SJSA1 (cell line): ENCODE data around the gene LEFTY2. TPM values are rescaled to one million over a fixed set of nuclear protein-coding genes. Genes with fewer than 3 reads are reported as not detected.
"Not testable (repeated sequence)": the region's sequence is repeated elsewhere in the genome, so short reads cannot be mapped to it uniquely, and the experiment has no call there.

ENCODE experiments used
- DNase-seq, 2 experiments: peaks; one replicate each; pipeline ENCODE4 v3.0.0-alpha.2; 2015 to 2020; ENCODE audit warnings: low spot score in 2 of 2, low read depth in 1 of 2
- H3K27ac ChIP-seq: fragments of 250-450 bp; sonication (Bioruptor Pico); 2 replicates; pipeline ENCODE4 v1.5.1; 2020; ENCODE audit warnings: mild to moderate bottlenecking, moderate library complexity
- H3K27me3 ChIP-seq: fragments of 250-450 bp; sonication (Bioruptor Pico); replicated peaks from 2 replicates; pipeline ENCODE4 v1.5.1; 2020; ENCODE audit warnings: mild to moderate bottlenecking, moderate library complexity
- H3K36me3 ChIP-seq: fragments of 250-450 bp; sonication (Bioruptor Pico); 2 replicates; pipeline ENCODE4 v1.5.1; 2020; ENCODE audit warnings: mild to moderate bottlenecking
- H3K4me1 ChIP-seq: fragments of 250-450 bp; sonication (Bioruptor Pico); replicated peaks from 2 replicates; pipeline ENCODE4 v1.6.1; 2021; ENCODE audit warnings: mild to moderate bottlenecking
- H3K4me3 ChIP-seq: fragments of 250-450 bp; sonication (Bioruptor Pico); 2 replicates; pipeline ENCODE4 v1.5.1; 2020; ENCODE audit warnings: mild to moderate bottlenecking
- H3K9me3 ChIP-seq: fragments of 250-450 bp; sonication (Bioruptor Pico); replicated peaks from 2 replicates; pipeline ENCODE4 v1.5.1; 2020; ENCODE audit warnings: mild to moderate bottlenecking
- total RNA-seq: library from RNA; depleted of rRNA; stranded (reverse); fragments of >200 nt; shearing (Covaris generic); gene quantifications from 2 replicates; pipeline ENCODE4 v1.2.3, GENCODE V29; 2014

Gene LEFTY2
- total RNA-seq, 1 experiment from 2014 or later: not detected

DNA sequence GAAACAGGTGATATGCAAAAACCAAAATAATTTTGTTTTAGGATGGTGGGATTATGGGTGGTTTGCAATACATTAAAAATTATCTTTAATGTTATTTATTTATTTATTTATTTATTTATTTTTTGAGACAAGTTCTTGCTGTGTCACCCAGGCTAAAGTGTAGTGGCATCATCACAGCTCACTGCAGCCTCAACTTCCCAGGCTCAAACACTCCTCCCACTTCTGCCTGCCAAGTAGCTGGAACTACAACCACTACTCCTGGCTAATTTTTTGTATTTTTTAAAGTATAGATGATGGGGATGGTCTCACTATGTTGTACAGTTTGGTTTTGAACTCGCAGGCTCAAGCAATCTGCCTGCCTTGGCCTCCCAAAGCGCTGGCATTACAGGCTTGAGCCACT, 10.5 kb downstream of the LEFTY2 start:
- Histone ChIP-seq H3K36me3 (no peaks in the 10 kb centered on the region), H3K27me3 (no peaks in the 10 kb centered on the region), H3K4me3 (no peak overlapping the region), H3K9me3 (no peaks in the 10 kb centered on the region), H3K4me1 (peaks cover 4% of the 10 kb centered on the region; the same call in 1 of the 2 replicates), H3K27ac (no peak overlapping the region)
- DNase-seq: no peak

DNA sequence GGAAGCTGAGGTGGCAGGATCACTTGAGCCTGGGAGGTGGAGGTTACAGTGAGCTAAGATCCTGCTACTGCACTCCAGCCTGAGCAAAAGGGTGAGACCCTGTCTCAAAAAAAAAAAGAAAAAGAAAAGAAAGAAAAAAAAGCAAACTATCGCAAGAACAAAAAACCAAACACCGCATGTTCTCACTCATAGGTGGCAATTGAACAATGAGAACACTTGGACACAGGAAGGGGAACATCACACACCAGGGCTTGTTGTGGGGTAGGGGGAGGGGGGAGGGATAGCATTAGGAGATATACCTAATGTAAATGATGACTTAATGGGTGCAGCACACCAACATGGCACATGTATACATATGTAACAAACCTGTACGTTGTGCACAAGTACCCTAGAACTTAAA, 11.6 kb downstream of the LEFTY2 start:
- not testable (repeated sequence) for H3K27ac ChIP-seq, H3K9me3 ChIP-seq, H3K4me1 ChIP-seq, H3K36me3 ChIP-seq, DNase-seq, H3K27me3 ChIP-seq, H3K4me3 ChIP-seq

DNA sequence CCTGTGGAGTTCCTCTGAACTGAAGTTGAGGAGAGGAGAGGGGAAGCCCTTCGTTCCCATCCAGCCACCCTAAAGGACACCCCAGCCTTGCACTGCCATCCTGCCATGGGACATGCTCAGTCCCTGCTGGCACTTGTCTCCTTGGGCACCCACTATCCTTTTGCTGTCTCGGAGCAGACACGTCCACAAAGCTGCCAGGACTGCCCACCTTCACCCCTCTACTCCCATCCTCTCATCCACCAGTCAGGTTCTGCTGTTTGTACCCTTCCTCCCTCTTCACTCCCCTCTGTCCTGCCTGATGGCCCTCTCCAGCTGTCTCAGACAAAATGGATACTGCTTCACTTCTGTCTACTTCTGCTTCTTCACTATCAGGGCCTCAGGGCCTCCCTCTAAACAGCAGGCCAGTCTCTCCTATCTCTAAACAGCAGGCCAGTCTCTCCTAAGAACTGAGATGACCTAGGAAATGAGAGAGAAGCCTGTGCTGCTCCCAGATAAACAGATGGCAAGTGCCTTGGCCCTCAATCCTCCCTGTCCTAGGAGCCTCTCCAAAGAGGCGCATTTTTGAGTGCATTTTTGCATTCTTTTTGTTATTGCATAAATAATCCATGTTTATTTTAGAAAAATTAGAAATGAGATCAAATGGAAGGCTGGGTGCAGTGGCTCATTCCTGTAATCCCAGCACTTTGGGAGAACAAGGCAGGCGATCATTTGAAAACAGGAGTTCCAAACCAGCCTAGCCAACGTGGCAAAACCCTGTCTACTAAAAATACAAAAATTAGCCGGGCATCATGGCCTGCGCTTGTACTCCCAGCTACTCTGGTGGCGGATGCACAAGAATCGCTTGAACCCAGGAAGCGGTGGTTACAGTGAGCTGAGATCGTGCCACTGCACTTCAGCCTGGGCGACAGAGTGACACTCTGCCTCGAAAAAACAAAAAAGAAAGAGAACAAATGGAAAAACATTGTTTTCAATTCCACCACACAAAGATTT, 12.5 kb downstream of the LEFTY2 start:
- H3K4me3 ChIP-seq: no peak overlapping the region
- H3K27me3 ChIP-seq: no peaks in the 10 kb centered on the region
- H3K9me3 ChIP-seq: no peaks in the 10 kb centered on the region
- no peak overlapping the region for H3K27ac ChIP-seq
- peaks cover 6% of the 10 kb centered on the region for H3K4me1 ChIP-seq
- DNase-seq: no peak
- peaks cover 6% of the 10 kb centered on the region for H3K36me3 ChIP-seq

DNA sequence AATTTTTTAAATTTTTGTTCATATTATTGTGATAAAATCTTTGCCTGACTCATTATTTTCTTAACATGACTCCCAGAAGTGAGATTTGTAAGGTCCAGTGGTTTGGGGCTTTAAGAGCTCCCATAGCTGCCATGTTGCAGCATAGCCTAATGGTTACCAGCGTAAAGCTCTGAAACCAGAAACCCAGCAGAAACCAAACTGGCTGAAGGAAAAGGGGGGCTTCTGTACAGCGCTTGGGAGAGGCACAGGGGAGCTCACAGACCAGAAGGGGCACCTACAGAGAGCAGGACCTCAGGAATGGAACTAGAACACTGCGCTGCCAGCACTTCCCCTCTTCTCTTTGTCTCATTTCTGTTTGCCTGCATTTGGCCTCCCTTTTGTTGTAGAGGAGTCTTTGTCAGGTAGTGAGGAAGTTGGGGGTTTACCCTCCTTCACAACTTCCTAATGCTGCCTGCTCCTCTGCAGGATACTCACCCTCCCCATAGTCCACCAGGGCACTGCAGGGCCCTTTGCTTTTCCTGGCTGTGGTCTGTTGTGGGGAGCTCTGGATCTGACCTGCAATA, 14.4 kb downstream of the LEFTY2 start:
- peaks cover 22% of the 10 kb centered on the region for H3K36me3 ChIP-seq
- no peak overlapping the region for H3K4me3 ChIP-seq
- H3K27me3 ChIP-seq: no peaks in the 10 kb centered on the region
- no peak overlapping the region for H3K27ac ChIP-seq
- H3K9me3 ChIP-seq: no peaks in the 10 kb centered on the region
- no peak for DNase-seq
- H3K4me1 ChIP-seq: peaks cover 18% of the 10 kb centered on the region

DNA sequence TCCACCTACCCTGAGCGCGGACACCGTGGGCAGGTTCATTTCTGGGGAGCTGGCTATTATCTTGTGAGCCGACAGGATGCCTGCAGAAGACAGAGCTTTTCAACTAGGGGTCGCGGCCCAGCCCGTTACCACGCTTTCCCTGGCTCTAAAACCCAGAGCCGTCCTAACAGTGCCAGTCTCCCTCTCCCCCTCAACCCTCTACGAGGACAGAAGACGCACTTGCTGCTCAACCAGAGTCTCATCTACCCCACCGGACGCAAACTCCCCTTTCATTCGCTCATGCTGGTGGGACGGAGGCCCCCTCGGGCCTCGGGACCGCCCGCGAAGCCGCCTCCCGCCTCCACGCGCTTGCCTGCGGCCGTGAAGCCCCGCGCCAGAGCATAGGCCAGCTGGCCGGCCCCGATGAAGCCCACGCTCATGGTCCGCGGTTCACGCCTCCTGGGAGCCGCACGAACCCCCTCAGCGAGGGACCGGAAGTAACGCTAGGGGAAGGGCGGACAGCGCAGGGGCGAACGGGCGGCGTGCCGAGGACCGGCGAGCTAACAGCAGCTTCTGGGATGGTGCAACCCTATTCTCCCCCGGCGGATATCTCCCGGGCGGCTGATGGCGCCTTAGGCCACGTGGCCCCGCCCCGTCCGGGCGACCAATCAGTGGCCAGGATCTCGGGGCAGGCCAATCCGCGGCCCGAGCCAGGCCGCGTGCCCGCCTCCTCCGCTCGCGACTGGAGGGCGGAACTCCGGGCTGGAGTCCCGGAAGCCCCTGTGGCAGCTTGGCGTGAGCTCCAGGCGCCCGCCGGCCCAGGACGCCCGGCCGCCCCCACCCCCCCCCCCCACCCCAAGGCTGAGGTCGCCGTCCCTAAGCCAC, 17.1 kb downstream of the LEFTY2 start, which contains the start of gene PYCR2:
Gene PYCR2 (minus strand): TSS at position 559 of the 864 bp plus-strand sequence. CDS start 140 bp downstream, at position 419.
- H3K27ac ChIP-seq: peak within 1 kb of the TSS; percentile 81
- peaks cover 21% of the 10 kb centered on the region for H3K4me1 ChIP-seq
- H3K9me3 ChIP-seq: no peaks in the 10 kb centered on the region
- H3K36me3 ChIP-seq: peaks cover 45% of the 10 kb centered on the region
- H3K27me3 ChIP-seq: no peaks in the 10 kb centered on the region
- peak within 1 kb of the TSS; percentile 92 for H3K4me3 ChIP-seq
- peak; percentile 95 to 97 for DNase-seq

DNA sequence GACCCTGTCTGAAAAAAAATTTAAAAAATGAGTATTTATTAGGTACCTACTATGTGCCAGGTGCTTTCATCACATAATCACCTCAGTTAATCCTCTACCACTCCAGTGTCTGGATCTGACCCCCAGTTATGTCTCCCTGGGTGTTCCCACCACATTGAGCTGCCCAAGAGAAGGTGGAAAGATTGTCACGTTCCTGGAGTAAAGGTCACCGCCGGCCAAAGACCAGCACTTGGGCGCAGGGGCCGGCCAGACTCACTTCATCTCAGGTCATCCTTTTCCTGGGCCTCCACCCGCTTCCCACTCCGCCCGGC, 17.7 kb downstream of the LEFTY2 start:
- no peaks in the 10 kb centered on the region for H3K9me3 ChIP-seq
- H3K4me1 ChIP-seq: peaks cover 21% of the 10 kb centered on the region
- no peak for DNase-seq
- H3K36me3 ChIP-seq: peaks cover 49% of the 10 kb centered on the region
- H3K27ac ChIP-seq: peak overlapping the region; percentile 81
- H3K27me3 ChIP-seq: no peaks in the 10 kb centered on the region
- H3K4me3 ChIP-seq: peak overlapping the region; percentile 92

DNA sequence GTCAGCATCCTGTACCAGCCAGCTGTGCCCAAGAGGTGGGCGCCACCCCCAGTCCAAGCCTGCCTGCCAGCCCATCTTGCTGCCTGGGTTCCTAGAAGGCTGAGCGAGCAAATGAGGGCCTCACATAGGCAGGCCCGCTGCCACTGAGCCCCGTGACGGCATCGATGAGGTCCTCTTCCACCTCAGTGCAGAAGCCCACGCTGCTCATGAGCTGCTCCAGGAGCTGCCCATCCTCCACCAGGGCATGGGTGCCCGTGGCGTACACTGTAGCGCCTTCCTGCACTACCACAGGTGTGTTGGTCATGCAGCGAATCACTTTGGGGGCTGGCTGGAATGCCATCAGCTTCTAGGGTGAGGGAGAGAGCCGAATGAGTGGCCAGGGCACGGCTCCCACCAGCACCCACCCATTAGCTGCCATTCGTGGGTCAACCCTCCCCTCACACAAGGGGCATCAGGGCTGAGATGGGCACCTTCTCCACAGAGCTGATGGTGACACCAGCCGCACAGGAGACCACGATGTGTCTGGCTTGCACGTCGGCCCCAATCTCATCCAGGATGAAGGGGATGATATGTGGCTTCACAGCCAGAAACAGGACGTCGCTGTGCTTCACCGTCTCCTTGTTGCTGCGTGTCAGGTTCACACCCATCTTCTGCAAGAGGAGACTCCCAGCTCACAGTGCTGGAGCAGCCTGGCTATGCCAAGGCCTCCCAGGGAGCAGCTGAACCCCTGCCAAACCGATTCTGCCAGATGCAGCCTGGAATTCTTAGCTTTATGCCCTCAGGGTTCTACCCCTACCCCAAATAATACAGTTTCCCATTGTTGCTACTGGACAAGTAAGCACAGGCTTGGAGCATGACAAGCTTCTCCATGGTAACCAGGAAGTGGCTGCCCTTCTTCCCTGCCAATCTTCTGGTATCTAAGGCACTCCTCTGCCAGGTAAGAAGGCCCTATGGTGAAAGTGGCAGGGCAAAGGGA, 19.0 kb downstream of the LEFTY2 start:
- no peak for DNase-seq
- Histone ChIP-seq H3K36me3 (peaks cover 58% of the 10 kb centered on the region), H3K9me3 (no peaks in the 10 kb centered on the region), H3K4me1 (peaks cover 21% of the 10 kb centered on the region), H3K27me3 (no peaks in the 10 kb centered on the region), H3K4me3 (no peak overlapping the region), H3K27ac (no peak overlapping the region)

DNA sequence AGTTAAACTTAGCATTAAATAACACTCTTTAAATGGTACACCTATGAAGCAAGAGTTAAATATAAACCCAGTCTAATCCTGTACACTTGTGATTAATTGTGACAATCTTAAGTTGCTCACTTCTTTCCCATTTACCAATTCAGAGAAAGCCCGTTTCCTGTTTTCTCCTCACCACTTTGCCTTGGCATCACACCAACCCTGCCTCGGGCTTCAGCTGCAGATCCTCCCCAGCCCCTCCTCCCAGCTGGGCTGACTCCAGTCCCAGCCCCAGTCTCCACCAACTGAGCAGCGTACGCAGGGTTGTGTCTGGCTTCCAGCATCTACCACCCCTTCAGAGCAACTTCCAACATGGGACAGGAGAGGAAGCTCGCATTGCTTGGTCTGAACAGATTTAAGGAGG, 21.1 kb downstream of the LEFTY2 start:
- Histone ChIP-seq H3K36me3 (peaks cover 63% of the 10 kb centered on the region), H3K27me3 (no peaks in the 10 kb centered on the region), H3K9me3 (no peaks in the 10 kb centered on the region), H3K4me1 (peaks cover 20% of the 10 kb centered on the region), H3K4me3 (no peak overlapping the region), H3K27ac (no peak overlapping the region)
- no peak for DNase-seq

DNA sequence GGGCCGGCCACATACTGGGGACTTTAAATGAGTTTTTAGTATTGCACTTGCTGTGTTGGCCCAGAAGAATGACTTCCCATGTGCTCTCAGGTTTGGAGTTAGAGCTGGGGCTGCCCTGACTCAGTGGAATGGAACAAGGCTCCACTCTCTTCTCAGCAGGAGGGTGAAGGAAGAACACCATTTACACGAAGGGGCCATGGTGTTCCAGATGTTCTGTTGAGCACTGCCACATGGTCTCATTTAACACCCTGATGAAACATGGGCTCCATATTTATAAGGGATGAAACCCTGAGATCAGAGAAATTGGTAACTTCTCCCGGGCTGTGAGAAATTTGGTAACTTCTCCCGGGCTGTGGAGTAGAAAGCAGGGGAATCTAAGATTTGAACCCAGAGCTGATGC, 22.7 kb downstream of the LEFTY2 start:
- Histone ChIP-seq H3K27ac (no peak overlapping the region), H3K27me3 (no peaks in the 10 kb centered on the region), H3K4me1 (peaks cover 13% of the 10 kb centered on the region), H3K36me3 (peaks cover 58% of the 10 kb centered on the region), H3K4me3 (no peak overlapping the region), H3K9me3 (no peaks in the 10 kb centered on the region)
- no peak for DNase-seq

DNA sequence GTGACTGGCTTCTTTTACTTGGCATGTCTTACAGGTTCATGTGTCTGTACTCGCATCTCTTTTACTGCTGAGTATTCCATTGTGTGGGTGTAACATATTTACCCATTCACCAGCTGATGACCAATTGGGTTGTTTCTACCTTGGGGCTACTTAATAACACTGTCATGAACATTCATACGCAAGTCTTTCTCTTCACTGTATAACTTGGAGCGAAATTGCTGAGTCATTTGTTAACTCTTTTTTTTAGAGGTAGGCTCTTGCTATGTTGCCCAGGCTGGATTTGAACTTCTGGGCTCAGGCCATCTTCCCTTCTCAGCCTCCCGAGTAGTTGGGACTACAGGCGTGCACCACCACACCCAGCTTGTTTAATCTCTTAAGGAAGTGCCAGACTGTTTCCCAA, 23.5 kb downstream of the LEFTY2 start:
- no peak overlapping the region for H3K27ac ChIP-seq
- DNase-seq: no peak
- H3K36me3 ChIP-seq: peaks cover 50% of the 10 kb centered on the region
- H3K9me3 ChIP-seq: no peaks in the 10 kb centered on the region
- peaks cover 5% of the 10 kb centered on the region for H3K4me1 ChIP-seq
- H3K4me3 ChIP-seq: no peak overlapping the region
- no peaks in the 10 kb centered on the region for H3K27me3 ChIP-seq

DNA sequence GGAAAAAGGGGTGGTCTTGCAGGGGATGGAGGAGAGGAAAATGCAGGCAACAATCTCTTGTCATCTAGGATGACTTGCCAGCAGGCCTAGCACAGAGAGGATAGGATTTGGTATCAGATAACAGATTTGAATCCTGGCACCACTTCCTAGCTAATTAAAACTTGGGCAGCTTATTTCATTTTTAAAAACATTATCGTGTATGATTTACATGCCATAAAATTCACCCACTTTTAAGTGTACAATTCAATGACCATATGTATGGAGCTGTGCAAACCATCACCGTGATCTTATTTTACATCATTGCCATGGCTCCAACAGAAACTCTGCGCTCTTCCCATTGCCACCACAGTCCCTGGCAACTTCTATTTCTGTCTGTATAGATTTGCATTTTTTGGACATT, 23.9 kb downstream of the LEFTY2 start:
- no peak for DNase-seq
- Histone ChIP-seq H3K4me3 (no peak overlapping the region), H3K9me3 (no peaks in the 10 kb centered on the region), H3K4me1 (0 out of 2 replicates have a peak, but pooled peaks cover 3% of the 10 kb centered on the region), H3K27ac (no peak overlapping the region), H3K27me3 (no peaks in the 10 kb centered on the region), H3K36me3 (peaks cover 46% of the 10 kb centered on the region)

DNA sequence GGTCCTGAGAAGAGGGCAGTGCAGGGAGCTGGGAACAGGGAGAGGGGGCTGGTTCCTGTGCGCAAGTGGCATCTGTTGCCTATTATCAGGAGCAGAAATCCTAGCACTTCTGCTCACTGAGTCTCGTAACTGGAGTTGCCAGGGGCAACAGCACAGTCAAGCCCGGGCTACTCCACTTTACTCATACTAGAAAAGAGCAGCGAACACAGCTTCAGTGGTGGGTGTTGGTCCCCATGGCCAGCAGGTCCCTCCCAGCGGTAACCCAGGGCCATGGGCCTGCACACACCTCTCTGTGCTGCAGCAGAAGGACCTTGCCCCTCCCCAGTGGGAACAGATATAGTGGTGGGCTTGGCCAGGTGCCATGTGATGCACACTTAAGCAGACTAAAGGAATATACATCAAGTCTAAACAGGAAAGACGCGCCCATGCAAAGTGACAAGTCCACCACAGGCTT, 25.5 kb downstream of the LEFTY2 start:
- Histone ChIP-seq H3K36me3 (peaks cover 33% of the 10 kb centered on the region), H3K9me3 (no peaks in the 10 kb centered on the region), H3K27me3 (no peaks in the 10 kb centered on the region), H3K4me3 (no peak overlapping the region), H3K27ac (no peak overlapping the region), H3K4me1 (peaks cover 6% of the 10 kb centered on the region; the same call in 1 of the 2 replicates)
- no peak for DNase-seq

DNA sequence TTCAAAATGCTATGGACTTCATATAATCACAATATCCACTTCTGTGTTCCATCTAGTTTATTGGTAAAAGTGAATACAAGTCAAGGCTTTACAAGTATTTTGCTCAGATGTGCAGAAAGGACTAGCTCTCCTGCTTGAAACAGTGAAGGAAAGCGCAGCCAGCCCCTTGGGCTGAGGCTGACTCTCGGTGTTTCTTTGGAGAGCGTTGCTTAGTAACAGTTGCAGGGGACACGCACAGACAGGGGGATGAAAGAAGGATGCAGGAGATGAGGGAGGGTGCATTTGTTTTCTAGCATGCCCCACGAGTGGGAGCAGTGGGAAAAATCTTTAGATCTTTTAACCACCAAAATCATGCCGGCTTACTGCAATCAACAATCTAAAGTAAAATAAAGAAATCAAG, 26.1 kb downstream of the LEFTY2 start:
- Histone ChIP-seq H3K27me3 (no peaks in the 10 kb centered on the region), H3K9me3 (no peaks in the 10 kb centered on the region), H3K4me3 (no peak overlapping the region), H3K4me1 (peaks cover 5% of the 10 kb centered on the region; the same call in 1 of the 2 replicates), H3K27ac (no peak overlapping the region), H3K36me3 (peaks cover 29% of the 10 kb centered on the region)
- DNase-seq: no peak
